HG02970 (cell line): ENCODE results near the gene ZNF417.
"Not testable (repeated sequence)": the region's sequence is repeated elsewhere in the genome, so short reads cannot be mapped to it uniquely, and the experiment has no call there.

Experiments
- ATAC-seq: cut with Tn5 transposase; IDR thresholded peaks from one replicate; pipeline ENCODE4 v1.9.1; 2021; ENCODE audit warnings: mild to moderate bottlenecking, moderate library complexity, moderate number of reproducible peaks; ENCODE audit not compliant: unreplicated experiment, low FRiP score

The ZNF417 gene

DNA sequence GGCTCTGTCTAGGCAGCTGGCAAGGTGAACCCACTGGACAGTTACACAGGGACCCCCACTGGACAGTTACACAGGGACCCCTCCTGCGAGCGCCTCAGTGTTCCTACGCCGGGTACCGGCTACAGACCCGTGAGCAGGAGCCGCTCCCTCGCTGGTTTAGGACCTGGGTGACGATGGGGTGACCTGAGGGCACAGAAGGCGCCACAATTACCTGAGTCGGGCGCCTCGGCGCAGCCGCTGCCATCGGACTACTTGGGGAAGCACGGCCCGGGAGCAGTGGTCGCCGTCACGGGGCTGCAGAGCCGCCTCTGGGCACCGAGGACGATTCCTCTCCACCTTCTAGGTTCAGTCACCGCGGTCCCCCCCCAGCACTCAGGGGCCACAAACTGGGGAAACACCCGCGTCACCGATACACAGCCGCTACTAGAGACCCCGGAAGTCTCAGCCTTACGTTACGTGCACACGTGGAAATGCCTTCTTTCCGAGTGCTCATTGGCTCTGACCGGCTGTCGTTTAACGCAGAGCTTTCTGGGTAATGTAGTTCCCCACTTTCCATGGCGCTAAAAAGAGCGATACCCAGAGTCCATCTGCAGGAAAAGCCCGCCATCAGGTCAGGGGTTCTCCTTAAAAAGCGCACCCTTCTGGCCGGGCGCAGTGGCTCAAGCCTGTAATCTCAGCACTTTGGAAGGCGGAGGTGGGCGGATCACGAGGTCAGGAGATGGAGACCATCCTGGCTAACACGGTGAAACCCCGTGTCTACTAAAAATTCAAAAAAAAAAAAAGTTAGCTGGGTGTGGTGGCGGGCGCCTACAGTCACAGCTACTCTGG is at the start of gene ZNF417:
Gene ZNF417 (minus strand): TSS at position 425 of the 828 bp plus-strand sequence. CDS start 181 bp downstream, at position 244.
- peak; percentile 95 for ATAC-seq

DNA sequence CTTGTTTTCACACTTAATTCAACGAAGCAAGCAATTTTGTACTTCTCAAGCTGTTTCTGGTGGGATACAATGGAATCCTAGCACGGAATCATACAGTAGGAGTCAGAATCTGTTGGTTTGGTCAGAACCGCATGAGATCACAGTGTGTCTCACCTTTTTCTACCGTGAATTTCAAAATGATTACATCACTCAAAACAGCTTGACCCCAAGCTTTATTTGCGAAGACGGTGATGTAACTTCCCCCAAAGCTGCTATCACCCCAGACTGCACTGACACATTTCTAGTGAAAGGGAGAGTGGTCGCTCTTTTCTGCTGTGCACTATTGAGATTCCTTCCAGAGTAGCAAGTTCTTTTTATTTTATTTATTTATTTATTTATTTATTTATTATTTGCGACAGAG is 48.4 kb upstream of the ZNF417 start:
- no peak for ATAC-seq

DNA sequence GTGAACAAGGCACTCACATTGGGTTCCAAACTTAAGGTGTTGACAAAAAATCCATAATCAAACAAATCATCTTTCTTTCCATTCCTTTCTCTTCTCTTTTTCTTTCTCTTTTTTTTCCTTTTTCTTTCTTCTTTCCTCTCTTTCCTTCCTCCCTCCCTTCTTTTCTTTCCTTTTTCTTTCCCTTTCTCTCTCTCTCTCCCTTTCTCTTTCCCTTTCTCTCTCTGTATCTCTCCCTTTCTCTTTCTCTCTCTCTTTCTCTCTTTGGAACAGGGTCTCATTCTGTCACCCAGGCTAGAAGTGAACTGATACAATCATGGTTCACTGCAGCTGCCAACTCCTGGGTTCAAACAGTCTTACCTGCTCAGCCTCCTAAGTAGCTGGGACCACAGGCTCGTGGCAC is 45.4 kb upstream of the ZNF417 start:
- no peak for ATAC-seq

DNA sequence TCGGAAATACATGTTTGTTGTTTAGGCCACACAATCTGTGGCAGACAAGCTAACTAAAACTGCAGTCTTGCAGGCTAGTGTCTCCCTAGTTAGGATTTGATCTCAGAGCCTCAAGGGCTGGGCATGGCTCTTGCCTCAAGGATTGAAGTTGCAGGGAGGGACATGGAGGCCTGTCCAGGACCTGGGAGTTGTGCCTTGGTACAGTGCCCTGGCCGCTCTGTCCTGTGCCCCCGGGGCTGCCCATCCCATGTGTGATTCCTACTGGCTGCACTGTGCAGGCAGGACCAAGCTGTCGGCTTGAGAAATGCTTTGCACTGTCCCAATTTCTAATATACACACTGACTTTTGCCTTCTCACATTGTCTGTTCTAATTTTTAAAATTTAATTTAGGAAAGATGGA is 38.6 kb upstream of the ZNF417 start:
- no peak for ATAC-seq

DNA sequence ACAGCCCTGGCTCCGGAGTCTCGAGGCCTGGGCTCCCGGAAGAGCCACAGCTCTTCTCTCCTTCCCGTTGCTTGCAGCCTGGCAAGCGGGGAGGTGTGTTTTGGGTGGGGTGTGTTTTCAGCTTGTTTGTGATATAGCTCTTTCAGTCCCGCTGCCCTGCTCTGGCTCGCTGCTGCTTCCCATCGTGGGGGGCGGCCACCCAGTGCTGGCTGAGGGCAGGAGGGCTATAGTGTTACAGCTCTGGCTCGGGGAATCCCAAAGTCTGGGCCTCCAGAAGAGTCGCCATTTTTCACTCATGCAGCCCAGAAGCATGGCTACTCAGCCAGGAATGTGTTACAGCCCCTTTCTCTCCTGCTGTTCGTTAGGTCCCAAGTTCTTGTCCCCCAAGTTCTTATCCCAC is 33.3 kb upstream of the ZNF417 start:
- ATAC-seq = no peak

DNA sequence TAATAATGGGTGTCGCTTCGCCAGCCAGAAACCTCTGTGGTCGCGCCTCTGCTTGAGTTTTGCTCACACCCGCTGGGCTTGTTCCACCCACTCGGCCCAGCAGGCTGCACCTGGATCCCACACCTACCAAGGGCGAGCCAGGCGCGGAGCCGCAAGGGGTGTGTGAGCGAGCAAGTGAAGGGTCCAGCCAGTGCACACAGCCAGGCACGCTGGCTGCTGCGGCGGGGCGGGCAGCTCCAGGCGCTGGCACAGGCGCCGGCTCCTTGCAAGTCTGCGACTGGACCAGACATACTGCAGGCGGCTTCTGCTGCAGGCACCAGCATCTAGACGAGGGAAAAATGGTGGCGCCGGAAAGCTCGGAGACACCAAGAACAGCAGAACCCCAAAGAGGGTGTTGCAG is 32.9 kb upstream of the ZNF417 start:
- ATAC-seq = no peak

DNA sequence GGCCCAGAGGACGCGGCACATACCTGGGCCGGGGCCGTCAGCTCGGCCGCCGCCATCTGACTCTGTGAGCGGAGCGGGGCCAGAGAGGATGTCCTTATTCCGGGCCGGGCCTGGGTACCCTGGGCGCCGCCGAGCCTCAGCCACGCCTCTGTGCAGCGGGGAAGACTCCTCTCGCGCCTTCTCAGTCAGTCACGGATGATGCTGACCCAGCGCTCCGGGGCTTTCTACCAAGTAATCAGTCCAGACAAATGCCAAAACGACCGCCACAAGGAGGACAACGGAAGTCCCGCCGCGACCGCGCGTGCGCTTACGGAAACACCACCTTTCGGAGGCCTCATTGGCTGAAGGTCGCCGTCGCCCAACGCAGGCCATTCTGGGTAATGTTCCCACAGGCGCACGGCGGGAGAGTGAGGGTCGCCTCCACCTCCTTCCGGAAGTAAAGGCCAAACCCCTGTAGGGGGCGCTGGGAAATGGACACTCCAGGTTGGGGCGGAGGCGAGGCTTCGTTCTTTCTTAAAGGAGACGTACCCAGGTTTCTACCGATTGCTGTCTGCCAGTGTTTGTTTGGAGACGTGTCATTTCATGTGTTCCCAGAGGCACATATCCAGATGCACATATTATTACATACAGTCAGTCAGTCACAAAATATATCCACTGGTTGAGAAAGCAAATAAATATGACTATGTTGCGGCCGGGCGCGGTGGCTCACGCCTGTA is 31.2 kb upstream of the ZNF417 start, which contains the start of gene ZNF256:
Gene ZNF256 (minus strand): TSS at position 288 of the 716 bp plus-strand sequence. CDS start 232 bp downstream, at position 56.
- ATAC-seq = peak; percentile 70

DNA sequence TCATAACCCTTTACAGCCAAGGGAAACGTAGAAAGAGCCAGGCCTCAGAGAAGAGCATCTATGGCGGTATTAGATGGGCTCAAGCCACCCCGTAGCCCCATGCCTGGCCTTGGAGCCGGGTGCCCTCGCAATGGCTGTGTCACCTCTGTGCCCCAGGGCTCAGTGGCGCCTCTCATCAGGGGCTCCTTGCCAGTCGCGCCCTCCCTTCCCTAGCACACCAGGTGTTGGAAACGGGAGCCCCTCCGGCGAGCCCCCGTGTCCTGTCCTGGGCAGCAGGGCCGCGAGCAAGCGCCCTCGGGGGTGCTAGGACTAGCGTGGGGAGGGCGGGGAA is 30.7 kb upstream of the ZNF417 start:
- peak; percentile 19 for ATAC-seq

DNA sequence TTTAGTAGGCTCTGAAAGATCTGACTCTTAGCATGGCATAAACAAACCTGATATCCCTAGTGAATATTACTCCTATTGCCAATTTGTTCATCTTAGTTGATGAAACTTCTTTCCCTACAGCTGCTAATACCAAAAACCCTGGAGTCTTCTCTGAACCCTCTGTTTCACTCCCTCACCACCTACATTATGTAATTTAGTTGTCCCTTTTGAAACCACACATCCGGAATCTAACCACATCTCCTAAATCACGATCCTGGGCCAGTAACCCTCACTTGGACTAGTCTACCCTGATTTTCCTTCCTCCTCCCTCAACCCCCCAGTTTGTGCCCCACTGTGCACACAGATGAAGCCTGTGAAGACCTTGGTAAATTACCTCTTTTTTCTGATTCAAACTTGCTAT is 29.9 kb upstream of the ZNF417 start:
- ATAC-seq = no peak

DNA sequence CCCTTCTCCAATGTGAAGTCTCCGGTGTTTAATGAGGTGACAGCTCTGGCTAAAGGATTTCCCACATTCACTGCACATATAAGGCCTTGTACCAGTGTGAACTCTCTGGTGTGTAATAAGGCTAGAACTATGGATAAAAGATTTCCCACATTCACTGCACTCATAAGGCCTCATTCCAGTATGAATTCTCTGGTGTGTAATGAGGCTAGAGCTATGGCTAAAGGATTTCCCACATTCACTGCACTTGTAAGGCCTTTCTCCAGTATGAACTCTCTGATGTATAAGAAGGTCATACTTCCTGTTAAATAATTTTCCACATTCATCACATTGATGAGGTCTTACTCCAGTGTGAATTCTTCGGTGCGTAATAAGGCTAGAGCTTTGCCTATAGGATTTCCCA is 25.2 kb upstream of the ZNF417 start:
- ATAC-seq = no peak

DNA sequence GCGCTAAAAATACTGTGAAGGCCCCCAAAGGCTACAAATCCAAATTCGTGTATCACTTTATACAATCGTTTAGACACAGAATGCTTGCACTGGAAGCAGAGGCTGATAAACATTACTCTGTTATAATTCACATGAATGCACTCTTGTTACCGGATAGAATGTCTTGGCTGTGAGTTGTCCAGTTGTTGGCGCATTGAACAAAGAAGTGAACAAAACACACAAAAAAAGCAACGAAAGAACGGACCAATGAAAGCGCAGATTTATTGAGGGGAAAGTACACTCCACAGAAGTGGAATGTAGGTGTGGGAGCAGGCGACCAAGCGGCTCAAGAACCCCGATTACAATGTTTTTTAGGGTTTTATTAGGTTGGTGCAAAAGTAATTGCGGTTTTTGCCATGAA is 19.3 kb upstream of the ZNF417 start:
- ATAC-seq = no peak

DNA sequence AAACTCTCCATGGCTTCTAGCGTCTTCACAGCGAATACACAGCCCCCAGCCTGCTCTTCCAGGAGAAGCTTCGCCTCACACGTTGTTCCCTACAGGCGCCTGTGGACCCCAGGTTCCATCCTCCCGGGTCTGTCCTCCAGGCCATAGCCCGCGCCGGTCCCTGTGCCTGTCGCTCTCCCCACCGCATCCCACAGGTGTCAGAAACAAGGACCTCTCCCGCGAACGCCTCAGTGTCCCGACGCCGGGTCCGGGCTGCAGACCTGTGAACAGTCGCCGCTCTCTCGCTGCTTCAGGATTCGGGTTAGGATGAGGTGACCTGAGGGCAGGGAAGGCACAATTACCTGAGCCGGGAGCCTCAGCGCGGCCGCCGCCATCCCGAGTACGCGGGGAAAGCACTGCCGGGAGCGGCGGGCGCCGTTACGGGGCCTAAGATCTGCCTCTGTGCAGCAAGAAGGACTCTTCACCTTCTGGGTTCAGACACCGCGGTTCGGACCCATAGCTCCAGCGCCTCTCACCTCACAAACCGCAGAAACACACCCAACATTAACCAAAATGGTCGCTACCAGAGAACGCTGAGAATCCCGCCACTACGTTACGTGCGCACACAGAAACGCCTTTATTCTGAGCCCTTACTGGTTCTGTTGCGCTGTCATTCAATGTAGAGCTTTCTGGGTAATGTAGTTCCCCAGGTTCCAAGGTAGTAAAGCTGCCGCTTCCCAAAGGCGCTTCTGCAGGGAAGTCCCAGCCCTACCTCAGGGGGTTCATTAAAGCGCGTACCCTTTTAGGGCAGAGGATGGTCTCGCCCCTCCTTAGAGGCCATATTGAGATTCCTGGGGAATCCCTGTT is 18.7 kb upstream of the ZNF417 start, which contains the start of gene ZNF418:
Gene ZNF418 (minus strand): TSS at position 583 of the 846 bp plus-strand sequence. CDS start 1,580 bp downstream, outside the sequence.
- no peak for ATAC-seq

DNA sequence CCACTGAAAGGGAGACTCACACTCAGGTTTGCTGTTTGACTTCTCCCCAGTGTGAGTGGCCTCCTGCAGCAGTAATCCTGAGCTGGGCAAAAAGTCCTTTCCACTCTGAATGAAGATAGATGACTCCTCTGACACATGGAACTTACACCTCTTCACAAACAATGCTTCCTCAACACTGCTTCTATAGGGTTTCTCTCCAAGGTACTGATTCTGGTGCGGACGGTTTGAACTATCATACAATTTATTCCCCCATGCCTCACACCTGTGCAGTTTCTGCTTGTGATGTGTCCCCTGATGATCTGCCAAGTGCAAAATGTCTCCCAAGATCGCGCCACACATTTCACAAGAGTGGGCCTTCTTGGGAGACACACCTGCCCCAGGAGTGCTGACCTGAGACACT is 11.2 kb upstream of the ZNF417 start:
- no peak for ATAC-seq

DNA sequence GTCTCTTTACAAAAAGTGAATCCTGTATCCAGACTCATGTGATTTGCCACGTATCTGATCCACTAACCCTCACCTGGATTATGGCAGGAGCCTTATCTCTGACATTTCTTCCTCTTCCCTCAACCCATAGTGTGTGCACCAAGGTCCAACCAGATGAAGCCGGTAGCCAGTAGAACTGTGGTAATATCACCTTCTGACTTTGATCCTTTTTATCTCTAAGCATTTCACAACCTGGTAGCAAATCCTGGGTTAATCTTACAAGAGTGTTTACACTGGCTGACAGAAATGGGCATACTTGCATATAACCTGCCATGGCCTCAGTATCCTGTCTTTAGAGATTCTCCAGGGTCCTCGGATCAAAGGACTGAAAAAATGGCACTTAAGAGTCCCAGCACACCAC is 1.9 kb downstream of the ZNF417 start:
- no peak for ATAC-seq

DNA sequence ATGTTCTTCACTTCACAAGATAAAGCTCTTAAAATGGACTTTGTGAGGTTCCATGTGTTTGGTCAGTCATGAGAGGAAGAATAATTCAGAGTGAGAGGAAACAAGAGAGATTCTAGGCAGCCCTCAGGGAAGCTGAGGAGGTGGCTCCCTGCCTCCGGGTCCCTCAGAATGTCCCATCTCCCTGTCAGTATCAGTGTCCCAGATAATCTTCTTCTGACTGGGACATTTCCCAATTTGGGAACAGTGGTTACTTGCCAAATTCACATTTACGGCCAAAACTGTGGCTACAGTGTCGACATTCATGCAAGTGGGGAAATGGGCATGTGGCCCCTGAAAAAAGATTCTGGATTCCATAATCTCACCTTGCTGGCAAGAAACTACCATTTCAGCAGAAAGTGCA is 9.0 kb downstream of the ZNF417 start:
- ATAC-seq = no peak

DNA sequence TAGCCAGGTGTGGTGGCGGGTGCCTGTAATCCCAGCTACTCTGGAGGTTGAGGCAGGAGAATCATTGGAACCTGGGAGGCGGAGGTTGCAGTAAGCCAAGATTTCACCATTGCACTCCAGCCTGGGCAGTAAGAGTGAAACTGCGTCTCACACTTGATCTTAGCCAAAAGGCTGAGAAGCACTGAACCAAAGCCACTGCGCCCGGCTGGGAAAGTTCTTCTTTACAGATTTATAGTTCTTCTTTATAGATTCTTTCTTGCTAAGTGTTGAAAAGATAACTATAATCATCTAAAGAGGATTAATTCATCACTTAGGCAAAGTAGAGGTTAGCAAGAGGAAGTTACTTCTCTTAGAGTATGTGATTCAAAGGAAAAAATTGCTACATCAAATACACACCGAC is 11.1 kb downstream of the ZNF417 start:
- ATAC-seq = no peak

DNA sequence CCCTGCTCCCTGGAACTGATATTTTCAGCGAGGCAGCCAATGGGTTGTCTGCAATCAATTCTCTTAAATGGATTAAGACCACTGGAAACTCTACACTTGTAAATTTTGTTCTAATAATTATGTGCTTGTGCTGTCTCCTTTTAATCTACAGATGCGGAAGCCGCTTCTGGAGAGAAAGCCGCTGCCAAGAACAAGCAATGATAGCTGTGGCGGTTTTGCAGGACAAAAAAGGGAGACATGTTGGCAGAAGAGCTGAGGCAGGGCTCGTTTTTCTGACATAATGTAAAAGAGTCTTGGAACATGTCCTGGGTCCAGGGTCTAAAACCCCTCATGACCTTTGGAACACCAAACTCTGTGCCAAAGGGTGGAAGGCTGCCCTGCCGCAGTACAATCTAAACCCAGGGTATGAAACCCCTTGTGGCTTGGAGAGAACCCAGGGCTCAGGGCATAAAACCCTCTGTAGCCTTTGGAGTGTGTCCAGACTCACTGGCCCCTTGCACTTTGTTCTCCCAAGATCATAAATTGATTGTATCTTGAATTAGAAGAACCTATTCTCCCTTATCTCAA is 12.7 kb downstream of the ZNF417 start:
- no peak for ATAC-seq

DNA sequence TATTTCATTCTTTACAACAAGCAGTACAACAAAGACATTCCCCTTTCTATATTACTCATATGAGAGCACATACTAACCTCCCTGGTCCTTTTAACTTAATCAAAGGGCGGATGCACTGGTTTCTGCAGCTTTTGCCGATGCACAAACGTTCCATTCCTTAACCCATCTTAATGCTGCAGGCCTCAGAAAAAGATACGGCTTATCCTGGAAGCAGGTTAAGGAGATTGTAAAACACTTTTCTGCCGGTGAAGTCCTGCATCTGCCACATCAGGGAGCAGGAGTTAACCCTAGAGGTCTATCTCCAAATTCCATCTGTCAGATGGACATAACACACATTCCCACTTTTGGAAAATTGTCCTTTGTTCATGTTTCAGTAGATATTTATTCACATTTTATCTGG is 16.1 kb downstream of the ZNF417 start:
- no peak for ATAC-seq

DNA sequence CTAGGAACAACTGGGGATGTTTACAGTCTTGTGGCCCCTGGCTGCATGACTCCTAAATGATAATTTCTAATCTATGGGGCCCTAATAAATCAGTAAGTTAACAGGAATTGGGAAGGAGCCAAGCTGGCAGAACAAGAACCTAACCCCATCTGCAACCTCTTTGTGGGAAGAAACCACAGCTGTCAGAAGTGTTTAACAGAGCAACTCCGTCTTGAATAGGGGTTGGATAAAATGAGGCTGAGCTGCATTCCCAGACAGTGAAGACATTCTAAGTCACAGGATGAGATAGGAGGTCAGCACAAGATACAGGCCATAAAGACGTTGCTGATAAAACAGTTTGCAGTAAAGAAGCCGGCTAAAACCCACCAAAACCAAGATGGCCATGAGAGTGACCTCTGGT is 25.7 kb downstream of the ZNF417 start:
- not testable (repeated sequence) for ATAC-seq

DNA sequence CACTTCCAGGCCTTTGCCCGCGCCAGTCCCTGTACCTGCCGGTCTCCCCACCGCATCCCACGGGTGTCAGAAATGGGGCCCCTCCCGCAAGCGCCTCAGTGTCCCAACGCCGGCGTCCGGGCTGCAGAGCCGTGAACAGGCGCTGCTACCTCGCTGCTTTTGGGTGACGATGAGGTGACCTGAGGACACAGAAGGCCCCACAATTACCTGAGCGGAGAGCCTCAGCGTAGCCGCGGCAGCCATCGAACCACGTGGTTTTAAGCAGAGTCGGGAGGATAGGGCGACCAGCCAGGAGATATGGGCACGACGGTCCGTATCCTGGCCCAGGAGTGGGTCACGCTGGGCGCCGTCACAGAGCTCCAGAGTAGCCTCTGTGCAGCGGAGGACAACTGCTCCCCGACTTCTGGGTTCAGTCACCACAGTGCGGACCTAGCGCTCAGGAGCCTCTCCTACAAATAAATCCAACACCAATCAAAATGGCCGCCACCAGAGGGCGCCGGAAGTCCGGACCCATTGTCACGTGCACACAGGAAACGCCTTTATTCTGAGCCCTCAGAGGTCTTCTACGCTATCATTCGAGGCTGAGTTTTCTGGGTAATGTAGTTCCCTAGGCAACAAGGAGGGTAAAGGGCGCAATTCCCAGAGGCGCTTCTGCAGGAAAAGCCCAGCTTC is 27.7 kb downstream of the ZNF417 start, which contains the start of gene ZNF814:
Gene ZNF814 (minus strand): TSS at position 478 of the 672 bp plus-strand sequence. CDS start 235 bp downstream, at position 243.
- ATAC-seq = peak; percentile 79
